Stimulated activated CD4-positive, alpha-beta T cell treated with anti-CD3 and anti-CD28 coated beads, Interleukin-15, amount 100 ng/mL, for 24 hours (primary cell): ENCODE measurements around the gene ZNF441.
"Not testable (repeated sequence)": the region's sequence is repeated elsewhere in the genome, so short reads cannot be mapped to it uniquely, and the experiment has no call there.

ENCODE experiments used
- DNase-seq: peaks from one replicate; pipeline ENCODE4 v3.0.0-alpha.2; 2020

Gene ZNF441

DNA sequence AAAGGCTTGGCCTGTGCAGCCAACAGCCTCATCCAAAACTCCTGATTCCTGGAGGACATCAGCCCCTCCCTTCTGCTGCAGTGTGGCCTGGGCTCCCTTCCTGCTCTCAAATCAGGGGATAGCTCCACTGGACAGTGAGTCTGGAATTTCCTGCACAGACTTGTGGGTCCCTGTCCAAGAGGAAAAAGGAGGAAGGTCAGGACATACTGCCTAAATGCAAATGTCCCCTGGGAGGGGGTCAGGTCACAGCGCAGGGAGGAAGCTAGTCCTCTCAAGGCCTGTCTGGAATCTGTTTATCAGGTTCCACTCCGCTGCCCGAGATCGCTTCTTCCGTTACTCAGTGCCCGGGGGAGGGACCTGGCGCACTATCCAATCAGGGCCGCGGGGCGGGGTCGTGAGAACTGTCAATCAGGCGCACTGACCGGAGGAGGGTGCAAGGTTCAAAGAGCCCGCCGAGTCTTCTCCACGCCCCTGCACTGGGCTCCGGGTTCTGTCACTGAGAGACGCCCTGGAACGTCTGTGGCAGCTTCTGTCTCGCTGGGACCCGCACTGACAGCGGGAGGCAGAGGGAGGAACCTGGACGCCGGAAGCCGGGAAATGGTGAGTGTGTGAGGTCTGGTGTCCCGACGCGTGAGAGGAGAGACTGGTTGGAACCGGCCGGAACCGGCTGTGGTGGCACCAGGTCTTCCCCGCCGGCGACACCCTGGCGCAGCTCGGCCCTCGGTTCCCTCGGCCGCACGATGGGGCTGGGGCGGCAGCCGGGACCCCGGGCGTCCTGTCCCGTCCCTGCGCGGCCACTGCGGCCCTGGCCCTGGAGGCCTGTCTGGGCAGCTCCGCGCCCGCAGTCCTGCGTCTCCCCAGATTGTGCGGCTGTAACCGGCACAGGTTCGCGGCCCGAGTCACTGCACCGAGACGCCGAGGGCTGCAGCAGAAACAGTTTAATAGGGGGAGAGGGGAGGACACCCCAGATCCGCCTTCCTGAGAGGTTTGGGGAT, at the start of gene ZNF441:
Gene ZNF441 (plus strand): TSS at position 404 of the 995 bp plus-strand sequence. CDS start 194 bp downstream, at position 598.
- DNase-seq, result peak; percentile 98

- DNase-seq, result no peak
Observed at GRCh38 chr19:11721681-11722080, 45.1 kb upstream of the ZNF441 start.

- no peak for DNase-seq
Observed at GRCh38 chr19:11722414-11722813, 44.4 kb upstream of the ZNF441 start.

- DNase-seq, result no peak
Observed at GRCh38 chr19:11729586-11729985, 37.2 kb upstream of the ZNF441 start.

DNA sequence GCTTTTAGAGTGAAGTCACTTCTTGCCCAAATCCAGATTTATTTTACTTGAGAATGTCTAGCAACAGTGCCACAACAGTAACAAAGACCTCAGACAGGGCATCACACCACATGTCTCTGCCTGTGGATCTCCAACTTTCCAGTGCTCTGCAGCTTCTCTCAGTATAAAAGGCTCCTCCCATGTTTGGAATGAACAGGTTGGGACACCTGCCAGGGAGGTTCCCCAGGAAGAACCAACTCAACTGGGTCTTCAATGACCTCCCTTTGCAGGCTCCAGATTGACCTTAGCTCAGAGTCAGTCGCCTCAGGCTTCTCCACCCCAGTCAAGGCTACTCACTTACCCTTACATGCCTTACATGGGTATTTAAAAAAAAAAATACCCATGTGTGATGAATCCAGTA, 31.4 kb upstream of the ZNF441 start:
- DNase-seq, result no peak

DNA sequence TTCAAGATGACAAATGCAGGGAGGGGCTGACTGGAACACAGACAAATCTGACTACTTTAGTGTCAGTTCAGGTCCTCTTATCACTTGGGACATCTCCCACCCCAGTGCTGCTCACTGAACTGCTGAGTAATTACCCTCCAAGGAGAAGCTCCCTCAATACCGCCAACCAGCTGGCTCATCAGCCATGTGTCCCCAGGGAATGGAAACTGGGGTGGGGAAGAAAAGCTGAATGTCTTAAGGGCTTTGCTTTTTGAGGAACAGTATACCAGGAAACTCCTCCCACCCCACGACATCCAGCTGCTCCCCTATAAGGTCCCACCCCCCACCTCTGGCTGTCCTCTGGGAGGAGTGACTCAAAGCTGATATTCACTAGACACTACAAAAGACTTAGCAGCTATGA, 30.1 kb upstream of the ZNF441 start:
- DNase-seq, result peak; percentile 34

- peak; percentile 58 for DNase-seq
Observed at GRCh38 chr19:11737964-11738745, 28.6 kb upstream of the ZNF441 start.

DNA sequence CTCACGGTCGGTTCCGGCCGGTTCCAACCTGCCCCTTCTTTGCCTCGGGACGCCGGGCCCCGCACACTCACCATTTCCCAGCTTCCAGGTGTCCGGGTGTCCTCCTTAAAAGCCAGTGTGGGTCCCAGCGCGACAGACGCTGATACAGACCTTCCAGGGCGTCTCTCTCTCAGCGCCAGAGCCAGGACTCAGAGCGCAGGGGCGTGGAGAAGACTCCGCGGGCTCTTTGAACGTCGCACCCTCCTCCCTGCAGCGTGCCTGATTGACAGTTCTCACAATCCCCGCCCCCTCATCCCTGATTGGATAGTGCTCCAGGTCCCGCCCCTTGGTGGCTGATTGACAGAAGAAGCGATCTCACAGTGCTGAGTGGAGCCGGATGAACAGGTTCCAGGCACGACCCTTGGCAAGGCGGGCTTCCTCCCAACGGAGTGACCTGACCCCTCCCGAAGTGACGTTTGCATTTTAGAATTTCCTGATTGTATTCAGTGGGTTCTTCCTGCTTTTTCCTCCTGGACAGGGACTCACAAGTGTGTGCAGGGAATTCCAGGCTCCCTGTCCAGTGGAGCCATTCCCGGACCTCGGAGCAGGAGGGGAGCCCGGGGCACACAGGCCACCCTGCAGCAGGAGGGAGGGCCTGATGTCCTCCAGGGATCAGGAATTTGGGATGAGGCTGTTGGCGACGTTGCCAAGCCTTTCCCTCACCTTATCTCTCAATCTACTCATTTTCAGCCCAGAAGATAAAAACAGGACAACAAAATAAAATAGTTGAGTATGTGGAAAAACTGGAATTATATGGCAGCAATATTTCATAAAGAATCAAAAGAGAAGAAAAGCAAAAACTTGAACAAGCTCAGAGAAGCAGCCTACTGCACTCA, 27.8 kb upstream of the ZNF441 start, which contains the start of gene ZNF823:
Gene ZNF823 (minus strand): TSS at position 201 of the 875 bp plus-strand sequence. CDS start 127 bp downstream, at position 74.
- peak; percentile 100 for DNase-seq

GRCh38 chr19:11745869-11746268, 20.9 kb upstream of the ZNF441 start:
- no peak for DNase-seq

DNA sequence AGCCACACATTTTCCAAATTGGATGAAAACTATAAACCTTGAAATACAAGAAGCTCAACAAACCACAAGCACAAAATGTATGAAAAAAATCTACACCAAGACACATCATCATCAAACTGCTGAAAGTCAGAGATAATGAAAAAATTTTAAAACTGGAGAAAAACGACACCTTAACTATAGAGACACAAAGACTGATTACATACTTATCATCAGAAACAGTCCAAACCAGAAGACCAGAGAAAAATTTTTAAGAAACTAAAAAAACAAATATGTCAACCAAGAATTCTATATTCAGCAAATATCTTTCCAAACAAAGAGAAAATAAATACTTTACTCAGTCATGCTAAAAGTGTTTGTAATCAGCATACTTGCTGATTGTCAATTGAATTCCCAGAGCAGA, 19.5 kb upstream of the ZNF441 start:
- DNase-seq, result no peak

- DNase-seq, result no peak
Observed at GRCh38 chr19:11749751-11750150, 17.0 kb upstream of the ZNF441 start.

GRCh38 chr19:11752244-11752736, 14.5 kb upstream of the ZNF441 start:
- no peak for DNase-seq

- DNase-seq, result no peak
Observed at GRCh38 chr19:11754663-11755062, 12.1 kb upstream of the ZNF441 start.

DNA sequence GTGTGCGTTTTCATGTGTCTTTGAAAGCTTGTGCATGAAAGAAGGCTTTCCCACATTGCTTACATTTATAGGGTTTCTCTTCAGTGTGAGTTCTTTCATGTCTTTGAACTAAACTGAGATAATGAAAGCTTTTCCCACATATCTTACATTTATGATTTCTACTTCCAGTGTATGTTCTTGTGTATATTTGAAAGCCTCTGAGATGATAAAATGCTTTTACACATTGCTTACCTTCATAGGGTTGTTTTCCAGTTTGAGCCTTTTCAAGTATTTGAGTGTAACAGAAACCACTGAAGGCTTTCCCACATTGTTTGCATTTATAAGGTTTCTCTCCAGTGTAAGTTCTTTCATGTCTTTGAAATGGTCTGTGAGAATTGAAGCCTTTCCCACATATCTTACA, 9.8 kb upstream of the ZNF441 start:
- DNase-seq, result no peak

DNA sequence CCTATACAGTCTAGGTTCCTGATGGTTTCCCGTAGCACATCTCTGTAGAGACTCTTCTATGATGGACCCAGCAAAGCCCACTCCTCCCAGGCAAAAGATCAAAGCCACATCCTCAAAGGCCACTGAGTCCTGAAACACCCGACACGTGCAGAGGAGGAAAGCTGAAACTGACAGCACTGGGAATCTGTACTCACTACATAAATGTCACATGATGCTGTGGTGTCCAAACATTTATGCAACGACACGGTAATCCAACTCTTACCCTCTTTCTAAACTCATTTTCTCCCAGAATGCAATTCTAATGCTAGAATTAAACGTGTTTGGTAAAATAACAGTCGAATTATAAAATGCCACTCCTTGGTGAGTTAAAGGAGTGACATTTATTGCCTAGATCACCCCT, 7.0 kb upstream of the ZNF441 start:
- DNase-seq, result no peak

- DNase-seq, result no peak
Observed at GRCh38 chr19:11763117-11763516, 3.7 kb upstream of the ZNF441 start.

GRCh38 chr19:11763611-11764010, 3.2 kb upstream of the ZNF441 start:
- no peak for DNase-seq

- DNase-seq, result peak; percentile 47
Observed at GRCh38 chr19:11767633-11768133, 883 bp downstream of the ZNF441 start.

DNA sequence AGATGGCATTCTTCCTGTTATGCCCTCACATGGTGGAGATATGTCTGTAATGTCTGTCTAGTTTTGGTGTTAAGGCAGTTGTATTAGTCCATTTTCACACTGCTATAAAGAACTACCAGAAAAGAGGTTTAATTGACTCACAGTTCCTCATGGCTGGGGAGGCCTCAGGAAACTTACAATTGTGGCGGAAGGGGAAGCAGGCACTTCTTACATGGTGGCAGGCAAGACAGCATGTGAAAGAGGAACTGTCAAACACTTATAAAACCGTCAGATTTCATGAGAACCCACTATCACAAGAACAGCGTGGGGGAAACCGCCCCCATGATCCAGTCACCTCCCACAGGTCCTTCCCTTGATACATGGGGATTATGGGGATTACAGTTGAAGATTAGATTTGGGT, 3.2 kb downstream of the ZNF441 start:
- no peak for DNase-seq

DNA sequence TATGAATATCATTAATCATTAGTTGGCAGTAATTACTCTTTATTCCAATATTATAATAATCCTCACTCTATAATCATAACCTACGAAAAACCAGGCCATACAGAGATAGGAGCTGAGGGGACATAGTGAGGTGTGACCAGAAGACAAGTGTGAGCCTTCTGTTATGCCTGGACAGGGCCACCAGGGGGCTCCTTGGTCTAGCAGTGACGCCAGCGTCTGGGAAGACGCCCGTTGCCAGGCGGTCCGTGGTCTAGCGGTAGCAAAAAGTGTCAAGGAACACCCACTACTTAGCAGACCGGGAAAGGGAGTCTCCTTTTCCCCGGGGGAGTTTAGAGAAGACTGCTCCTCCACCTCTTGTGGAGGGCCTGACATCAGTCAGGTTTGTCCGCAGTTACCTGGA, 4.7 kb downstream of the ZNF441 start:
- DNase-seq, result not testable (repeated sequence)

DNA sequence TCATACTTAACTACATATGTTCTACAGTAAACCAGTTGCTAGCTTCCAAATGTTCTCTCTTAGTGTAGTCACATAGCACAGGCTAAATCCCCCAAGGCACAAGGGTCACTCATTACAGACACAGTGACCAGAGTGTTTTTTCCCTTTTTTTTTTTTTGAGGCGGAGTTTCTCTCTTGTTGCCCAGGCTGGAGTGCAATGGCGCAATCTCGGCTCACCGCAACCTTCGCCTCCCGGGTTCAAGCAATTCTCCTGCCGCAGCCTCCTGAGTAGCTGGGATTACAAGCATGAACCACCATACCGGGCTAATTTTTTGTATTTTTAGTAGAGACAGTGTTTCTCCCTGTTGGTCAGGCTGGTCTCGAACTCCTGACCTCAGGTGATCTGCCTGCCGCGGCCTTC, 9.9 kb downstream of the ZNF441 start:
- DNase-seq, result not testable (repeated sequence)

DNA sequence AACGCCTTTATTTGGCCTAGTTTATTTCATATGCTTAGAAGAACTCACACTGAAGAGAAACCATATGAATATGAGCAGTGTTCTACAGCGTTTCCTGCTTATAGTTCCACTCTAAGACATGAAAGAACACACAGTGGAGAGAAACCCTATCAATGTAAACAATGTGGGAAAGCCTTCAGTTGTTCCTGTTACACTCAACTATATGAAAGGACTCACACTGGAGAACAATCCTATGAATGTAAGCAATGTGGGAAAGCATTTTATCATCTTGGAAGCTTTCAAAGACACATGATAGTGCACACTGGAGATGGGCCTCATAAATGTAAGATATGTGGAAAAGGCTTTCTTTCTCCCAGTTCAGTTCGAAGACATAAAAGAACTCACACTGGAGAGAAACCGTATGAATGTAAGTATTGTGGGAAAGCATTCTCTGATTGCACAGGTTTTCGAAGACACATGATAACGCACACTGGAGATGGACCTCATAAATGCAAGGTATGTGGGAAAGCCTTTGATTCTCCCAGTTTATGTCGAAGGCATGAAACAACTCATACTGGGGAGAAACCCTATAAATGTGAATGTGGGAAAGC, 13.7 kb downstream of the ZNF441 start:
- no peak for DNase-seq
